Nephron progenitor cell (in vitro differentiated cells): ENCODE data around the gene ZRANB2.
A peak's percentile ranks its signal among the peaks of the same experiment; 100 is the strongest.

ENCODE experiments used
- DNase-seq: peaks from one replicate; pipeline ENCODE4 v3.0.0; 2021
- H3K27ac Mint-ChIP-seq: 2 replicates; pipeline ENCODE4 v1.8.0; 2021; ENCODE audit warnings: mild to moderate bottlenecking, moderate library complexity, mixed read lengths
- H3K27me3 Mint-ChIP-seq: 2 replicates; pipeline ENCODE4 v1.8.0; 2021; ENCODE audit warnings: mild to moderate bottlenecking, low read depth, mixed read lengths; ENCODE audit not compliant: poor library complexity
- H3K36me3 Mint-ChIP-seq: 2 replicates; pipeline ENCODE4 v1.8.0; 2021; ENCODE audit warnings: low read depth, mixed read lengths
- H3K4me1 Mint-ChIP-seq: 2 replicates; pipeline ENCODE4 v1.8.0; 2021; ENCODE audit warnings: mixed read lengths
- H3K4me3 Mint-ChIP-seq: 2 replicates; pipeline ENCODE4 v1.8.0; 2021; ENCODE audit warnings: mild to moderate bottlenecking, moderate library complexity, mixed read lengths
- H3K9me3 Mint-ChIP-seq: 2 replicates; pipeline ENCODE4 v1.8.0; 2021; ENCODE audit warnings: mild to moderate bottlenecking, moderate library complexity, mixed read lengths
- CTCF ChIP-seq: fragments of 200-600 bp; sonication (generic); IDR thresholded peaks from 2 replicates; pipeline ENCODE4 v1.5.0; 2021; ENCODE audit warnings: antibody characterized with exemption

The ZRANB2 gene

GRCh38 chr1:71088645-71089287 is 7.9 kb upstream of the ZRANB2 start:
- no peak for TF ChIP-seq CTCF
- Mint-ChIP-seq H3K27me3 (peaks cover 15% of the 10 kb centered on the region), H3K36me3 (no peaks in the 10 kb centered on the region), H3K4me3 (no peak overlapping the region), H3K9me3 (no peaks in the 10 kb centered on the region), H3K27ac (no peak overlapping the region), H3K4me1 (no peaks in the 10 kb centered on the region)
- no peak for DNase-seq

- DNase-seq, result no peak
- no peak overlapping the region for H3K27ac Mint-ChIP-seq
- no peak overlapping the region for H3K4me3 Mint-ChIP-seq
- H3K4me1 Mint-ChIP-seq, result no peaks in the 10 kb centered on the region
- H3K9me3 Mint-ChIP-seq, result peaks cover 4% of the 10 kb centered on the region
- no peak for TF ChIP-seq CTCF
- H3K27me3 Mint-ChIP-seq, result peaks cover 26% of the 10 kb centered on the region
- no peaks in the 10 kb centered on the region for H3K36me3 Mint-ChIP-seq
These were observed 6.9 kb upstream of the ZRANB2 start for GRCh38 chr1:71087713-71088112.

- H3K9me3 Mint-ChIP-seq, result peaks cover 4% of the 10 kb centered on the region
- H3K36me3 Mint-ChIP-seq, result no peaks in the 10 kb centered on the region
- DNase-seq, result no peak
- no peak for TF ChIP-seq CTCF
- no peak overlapping the region for H3K4me3 Mint-ChIP-seq
- peaks cover 27% of the 10 kb centered on the region for H3K27me3 Mint-ChIP-seq
- H3K4me1 Mint-ChIP-seq, result peaks cover 1% of the 10 kb centered on the region
- H3K27ac Mint-ChIP-seq, result no peak overlapping the region
These were observed 6.2 kb upstream of the ZRANB2 start for GRCh38 chr1:71087060-71087459.

- peaks cover 9% of the 10 kb centered on the region for H3K4me1 Mint-ChIP-seq
- H3K4me3 Mint-ChIP-seq, result no peak overlapping the region
- no peak overlapping the region for H3K27ac Mint-ChIP-seq
- H3K36me3 Mint-ChIP-seq, result no peaks in the 10 kb centered on the region
- H3K9me3 Mint-ChIP-seq, result peaks cover 4% of the 10 kb centered on the region
- DNase-seq, result no peak
- TF ChIP-seq CTCF, result no peak
- H3K27me3 Mint-ChIP-seq, result peaks cover 27% of the 10 kb centered on the region
These were observed 5.5 kb upstream of the ZRANB2 start for GRCh38 chr1:71086331-71086730.

- peaks cover 6% of the 10 kb centered on the region for H3K36me3 Mint-ChIP-seq
- no peak for TF ChIP-seq CTCF
- H3K4me1 Mint-ChIP-seq, result peaks cover 27% of the 10 kb centered on the region
- H3K4me3 Mint-ChIP-seq, result no peak overlapping the region
- no peak for DNase-seq
- peaks cover 24% of the 10 kb centered on the region for H3K27me3 Mint-ChIP-seq
- peaks cover 4% of the 10 kb centered on the region for H3K9me3 Mint-ChIP-seq
- H3K27ac Mint-ChIP-seq, result no peak overlapping the region
These were observed 2.4 kb upstream of the ZRANB2 start for GRCh38 chr1:71083271-71083670.

- H3K27ac Mint-ChIP-seq, result peak overlapping the region; percentile 99
- peaks cover 24% of the 10 kb centered on the region for H3K27me3 Mint-ChIP-seq
- peaks cover 29% of the 10 kb centered on the region for H3K4me1 Mint-ChIP-seq
- peaks cover 4% of the 10 kb centered on the region for H3K9me3 Mint-ChIP-seq
- no peak for TF ChIP-seq CTCF
- peak overlapping the region; percentile 96 for H3K4me3 Mint-ChIP-seq
- DNase-seq, result peak; percentile 67
- H3K36me3 Mint-ChIP-seq, result peaks cover 12% of the 10 kb centered on the region
These were observed 854 bp upstream of the ZRANB2 start for GRCh38 chr1:71081697-71082080.
